HS-5 (cell line): ENCODE results near the gene SDCCAG8.
"Not testable (repeated sequence)": the region's sequence is repeated elsewhere in the genome, so short reads cannot be mapped to it uniquely, and the experiment has no call there.

Experiments used
- DNase-seq: peaks from one replicate; pipeline ENCODE4 v3.0.0-alpha.2; 2012; ENCODE audit warnings: low read depth

SDCCAG8 gene

DNA sequence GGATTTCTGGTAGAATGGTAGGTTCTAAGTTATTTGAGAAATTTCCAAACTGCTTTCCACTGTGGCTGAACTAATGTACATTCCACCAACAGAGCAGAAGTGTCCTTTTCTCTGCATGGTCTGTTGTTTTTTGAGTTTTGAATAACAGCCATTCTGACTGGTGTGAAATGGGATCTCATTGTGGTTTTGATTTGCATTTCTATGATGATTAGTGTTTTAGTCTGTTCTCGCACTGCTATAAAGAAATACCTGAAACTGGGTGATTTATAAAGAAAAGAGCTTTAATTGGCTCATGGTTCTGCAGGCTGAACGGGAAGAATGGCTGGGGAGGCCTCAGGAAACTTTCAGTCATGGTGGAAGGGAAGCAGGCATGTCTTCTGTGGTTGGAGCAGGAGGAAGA lies 80.3 kb downstream of the SDCCAG8 start:
- DNase-seq: no peak

DNA sequence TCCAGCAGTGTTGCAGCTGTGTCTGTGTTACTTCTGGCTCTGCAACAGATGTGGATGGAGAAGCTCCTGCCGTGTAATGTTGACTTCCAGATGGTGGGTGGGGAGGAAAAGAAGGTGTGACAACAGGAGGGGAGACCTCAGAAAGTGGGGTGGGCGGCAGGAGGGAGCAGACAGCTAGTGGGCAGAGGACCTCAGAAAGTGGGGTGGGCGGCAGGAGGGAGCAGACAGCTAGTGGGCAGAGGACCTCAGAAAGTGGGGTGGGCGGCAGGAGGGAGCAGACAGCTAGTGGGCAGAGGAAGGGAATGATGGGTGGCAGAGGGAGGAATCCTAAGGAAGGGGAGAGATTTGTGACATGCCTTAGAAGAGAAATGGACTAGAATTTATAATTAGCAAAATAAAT lies 83.0 kb downstream of the SDCCAG8 start:
- not testable (repeated sequence) for DNase-seq

DNA sequence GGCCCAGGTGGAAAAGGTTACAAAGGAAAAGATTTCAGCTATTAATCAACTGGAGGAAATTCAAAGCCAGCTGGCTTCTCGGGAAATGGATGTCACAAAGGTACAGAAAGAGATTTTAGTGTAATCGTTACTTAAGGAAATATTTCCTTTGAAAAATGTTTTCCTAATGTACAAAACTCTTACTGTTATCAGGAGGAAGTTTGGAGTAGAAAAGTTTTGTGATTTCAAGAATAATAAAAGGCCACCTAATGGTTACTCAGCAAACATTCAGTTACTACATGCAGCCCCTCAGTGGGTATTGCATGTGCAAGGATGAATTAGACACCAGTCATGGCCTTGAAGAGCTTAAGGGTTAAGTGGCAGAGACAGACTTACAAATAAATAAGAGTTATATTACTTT lies 85.2 kb downstream of the SDCCAG8 start:
- no peak for DNase-seq

DNA sequence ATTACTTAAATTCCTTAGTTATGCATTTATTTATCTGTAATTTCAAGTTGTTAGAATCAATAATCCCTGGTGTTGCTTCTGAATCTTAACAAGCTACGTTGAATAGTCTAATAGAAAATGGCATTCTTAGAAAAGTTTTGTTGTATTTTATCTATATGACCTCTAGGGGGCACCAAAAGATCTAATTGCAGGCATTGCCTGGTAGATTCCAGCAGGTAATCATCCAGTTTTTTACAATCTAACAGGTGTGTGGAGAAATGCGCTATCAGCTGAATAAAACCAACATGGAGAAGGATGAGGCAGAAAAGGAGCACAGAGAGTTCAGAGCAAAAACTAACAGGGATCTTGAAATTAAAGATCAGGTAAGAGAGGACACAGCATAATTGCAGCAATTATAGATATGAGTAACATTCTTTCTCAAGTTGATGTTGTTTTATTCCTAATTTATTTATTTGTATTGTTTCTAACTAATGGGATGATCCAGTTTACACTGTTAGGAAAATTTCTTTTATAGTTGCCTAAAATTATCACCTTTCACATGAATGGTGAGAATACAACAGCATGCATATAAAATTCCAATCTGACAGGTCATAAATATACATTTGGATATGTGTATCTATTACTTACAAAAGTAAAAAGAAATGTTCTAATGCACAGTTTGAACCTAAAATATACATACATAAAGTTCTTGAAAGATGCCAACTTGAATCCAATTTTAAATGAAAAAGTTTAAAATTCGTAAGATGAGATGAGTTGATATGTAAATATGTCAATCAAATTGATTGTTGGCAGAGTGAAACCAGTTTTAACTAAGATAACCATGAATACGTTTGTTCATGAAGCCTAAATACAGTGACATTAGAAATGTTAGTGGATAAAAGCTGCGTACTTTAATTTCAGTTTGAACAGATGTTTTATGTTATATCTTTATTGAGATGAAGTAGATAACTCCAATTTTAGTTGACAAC lies 88.4 kb downstream of the SDCCAG8 start:
- peak; percentile 30 for DNase-seq

DNA sequence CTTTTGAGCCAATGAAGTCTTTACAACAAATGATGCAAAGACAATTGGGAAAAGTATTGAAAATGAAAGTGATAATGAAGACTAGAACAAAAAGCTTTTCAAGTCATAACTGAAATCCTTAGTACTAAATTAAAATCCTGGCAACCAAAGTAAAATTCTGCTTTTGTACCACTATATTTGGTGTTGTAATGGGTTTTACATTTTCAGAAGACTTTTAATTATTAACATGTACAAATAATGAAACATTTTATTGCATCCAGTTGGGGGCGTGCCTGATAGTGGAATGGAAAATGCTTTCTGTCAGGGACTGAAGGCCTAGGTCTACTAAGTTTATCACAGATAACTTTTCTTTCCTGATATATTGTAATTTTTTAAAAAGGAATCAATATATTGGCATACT lies 89.4 kb downstream of the SDCCAG8 start:
- no peak for DNase-seq

DNA sequence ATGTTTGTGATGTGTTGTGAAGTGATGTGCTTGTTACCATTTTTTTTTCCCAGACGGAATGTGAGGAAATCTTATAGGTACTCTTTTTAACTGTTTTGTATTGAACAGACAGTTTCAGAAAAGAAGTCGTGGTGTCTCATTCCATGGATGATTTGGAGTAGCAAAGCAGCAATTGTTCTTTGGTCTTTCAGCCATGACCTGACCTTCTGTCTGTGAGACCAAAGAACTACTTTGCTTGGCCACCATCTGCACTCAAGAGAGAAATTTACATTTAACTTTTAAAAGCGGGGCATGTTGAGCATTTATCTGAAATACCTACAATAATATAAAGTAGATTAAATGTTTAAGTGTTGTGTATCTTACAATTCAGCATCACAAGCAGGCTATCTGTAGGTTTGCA lies 90.2 kb downstream of the SDCCAG8 start:
- DNase-seq: no peak

DNA sequence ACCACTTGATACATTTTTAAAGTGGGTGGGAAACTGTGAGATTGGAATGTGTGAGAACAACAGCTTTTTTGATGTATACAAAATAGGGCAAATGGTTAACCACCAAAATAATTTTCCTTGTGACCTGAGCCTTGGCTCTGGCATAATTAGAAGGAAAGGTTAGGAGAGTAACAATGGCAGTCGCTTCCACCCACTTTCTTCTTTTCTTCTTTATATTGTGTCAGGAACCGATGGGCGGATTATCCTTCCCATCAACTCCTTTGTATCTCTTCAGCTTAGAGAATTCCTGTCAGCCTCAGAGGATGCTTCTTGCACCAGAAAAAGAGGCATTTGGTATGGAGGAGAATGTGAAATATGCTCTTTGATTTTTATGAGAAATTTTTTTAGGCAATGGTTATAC lies 90.6 kb downstream of the SDCCAG8 start:
- DNase-seq: no peak

DNA sequence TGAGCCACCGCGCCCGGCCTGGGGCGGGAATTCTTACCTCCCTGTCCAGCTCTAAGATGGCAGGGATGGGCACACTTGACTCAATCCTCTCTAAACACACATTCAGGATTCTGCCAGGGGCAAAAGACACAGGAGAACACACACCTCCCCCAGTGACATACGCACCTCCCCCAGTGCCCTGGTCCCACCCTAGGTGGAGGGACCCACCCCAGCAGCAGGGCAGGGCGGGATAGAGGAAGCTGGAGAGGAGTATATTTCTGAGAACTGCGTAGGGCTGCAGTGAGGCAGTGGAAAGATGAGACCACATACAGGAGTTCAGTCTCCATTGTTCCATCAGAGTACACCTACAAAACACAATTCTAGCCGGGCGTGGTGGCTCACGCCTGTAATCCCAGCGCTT lies 92.5 kb downstream of the SDCCAG8 start:
- no peak for DNase-seq

DNA sequence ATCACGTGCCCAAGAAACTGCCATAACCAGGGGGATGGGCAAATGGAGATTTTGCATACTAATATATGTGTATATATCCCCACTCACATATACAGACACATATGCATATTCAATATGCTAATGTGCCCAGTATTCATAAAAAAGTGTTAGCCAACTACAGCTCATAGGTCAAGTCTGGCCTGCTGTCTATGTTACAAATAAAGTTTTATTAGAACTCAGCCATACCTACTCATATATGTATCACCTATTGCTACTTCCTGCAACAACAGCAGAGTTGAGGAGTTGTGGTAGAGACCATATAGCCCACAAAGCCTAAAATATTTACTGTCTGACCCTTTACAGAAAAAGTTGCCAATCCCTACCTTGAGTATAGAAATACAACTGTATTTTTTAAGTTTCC lies 93.3 kb downstream of the SDCCAG8 start:
- DNase-seq: no peak

DNA sequence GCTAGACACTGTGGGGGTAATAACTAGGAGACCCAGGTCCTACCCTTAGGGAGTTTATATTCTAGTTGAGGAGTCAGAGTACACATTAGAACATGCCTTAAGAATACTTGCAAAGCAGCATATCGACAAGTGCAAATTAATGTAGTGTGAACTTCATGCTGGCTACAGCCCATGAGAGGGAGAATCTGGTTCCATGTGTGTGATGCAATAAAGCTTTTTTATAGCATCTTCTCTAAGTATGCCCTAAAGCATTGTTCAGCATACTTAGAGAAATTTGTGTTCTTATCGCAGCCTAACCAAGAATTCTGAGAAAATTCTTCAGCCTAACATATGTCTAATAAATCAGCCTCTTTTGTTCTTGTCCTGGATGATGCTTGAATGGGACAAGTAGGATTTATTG lies 95.5 kb downstream of the SDCCAG8 start:
- no peak for DNase-seq

DNA sequence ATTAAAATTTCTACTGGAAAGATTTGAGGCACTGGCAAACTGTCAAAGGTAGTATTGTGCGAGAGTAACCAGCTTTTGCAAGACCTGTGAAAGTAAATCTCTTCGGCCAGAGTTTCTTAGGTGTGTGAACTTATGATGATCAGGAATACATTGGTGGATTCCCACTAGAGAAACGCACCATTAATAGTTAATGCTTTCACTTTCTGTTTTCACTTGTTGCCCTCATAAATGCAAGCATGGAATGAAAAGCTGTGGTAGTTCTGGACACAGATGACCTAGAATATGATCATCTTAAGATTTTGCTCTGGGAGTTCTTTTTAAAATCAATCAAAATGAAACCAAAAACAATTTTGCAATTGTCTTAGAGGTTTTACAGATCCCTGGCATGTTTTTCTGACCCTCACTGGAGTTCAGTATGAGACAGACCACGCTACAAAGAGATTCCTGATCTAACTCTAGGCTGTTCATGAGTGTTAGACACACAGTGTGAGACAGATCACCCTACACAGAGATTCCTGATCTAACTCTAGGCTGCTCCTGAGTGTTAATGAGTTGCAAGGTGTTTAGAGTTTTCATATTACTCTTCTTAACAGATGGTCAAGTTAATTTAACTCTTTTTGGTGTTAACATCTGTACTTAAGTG lies 98.8 kb downstream of the SDCCAG8 start:
- no peak for DNase-seq

DNA sequence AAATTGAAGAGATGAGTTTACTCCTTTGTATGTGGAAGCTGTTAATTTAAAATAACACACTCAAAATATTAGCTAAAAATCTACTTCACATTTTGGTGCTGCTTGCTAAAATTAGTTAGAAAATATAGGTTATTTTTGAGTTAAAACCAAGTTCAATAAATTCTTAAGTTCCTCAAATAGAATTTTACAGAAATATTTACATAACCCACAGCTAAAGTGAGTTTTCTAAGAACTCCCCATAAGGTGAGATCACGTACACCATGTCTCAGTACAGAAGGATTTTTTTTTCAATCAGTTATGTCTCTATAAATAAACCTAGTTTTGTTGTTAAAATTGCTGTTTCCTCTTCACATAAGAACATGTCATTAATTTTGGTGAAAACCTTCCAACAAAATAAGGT lies 108.0 kb downstream of the SDCCAG8 start:
- no peak for DNase-seq

DNA sequence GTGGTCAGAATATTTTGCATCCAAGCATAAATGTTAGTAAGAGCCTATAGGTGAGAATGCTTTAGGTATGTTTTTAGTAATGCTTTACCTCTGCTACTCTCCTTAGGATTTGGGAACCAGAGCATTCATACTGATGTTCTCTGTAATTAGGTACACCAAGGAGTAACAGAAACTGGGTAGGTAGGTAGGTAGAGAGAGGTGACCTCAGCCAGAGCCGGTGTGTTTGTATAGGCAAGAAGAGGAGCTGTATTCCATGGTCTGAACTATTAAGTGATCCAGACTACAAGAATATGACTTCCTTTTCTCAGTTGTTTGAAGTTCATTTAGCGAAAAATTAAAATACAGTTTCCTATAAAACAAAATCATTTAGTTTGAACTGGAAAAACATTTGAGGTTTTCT lies 108.5 kb downstream of the SDCCAG8 start:
- no peak for DNase-seq

DNA sequence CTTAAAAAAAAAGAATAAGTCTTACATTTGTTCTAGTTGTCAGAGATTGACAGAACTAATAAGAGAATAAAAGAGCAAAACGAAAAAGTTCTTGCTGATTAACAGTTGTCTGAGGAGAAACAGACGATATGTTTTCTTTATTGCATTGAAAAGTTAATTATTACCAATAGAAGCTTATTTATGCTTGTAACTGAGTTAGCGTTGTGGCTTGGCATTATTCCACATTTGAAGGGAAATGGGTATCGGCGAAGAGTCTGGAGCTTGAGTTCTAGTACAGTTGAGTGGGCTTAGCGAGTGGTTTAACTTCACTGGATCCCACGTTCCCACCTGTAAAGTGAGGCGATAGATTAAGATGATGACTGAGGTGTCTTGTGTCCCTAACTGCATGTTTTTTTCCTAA lies 109.0 kb downstream of the SDCCAG8 start:
- DNase-seq: no peak

DNA sequence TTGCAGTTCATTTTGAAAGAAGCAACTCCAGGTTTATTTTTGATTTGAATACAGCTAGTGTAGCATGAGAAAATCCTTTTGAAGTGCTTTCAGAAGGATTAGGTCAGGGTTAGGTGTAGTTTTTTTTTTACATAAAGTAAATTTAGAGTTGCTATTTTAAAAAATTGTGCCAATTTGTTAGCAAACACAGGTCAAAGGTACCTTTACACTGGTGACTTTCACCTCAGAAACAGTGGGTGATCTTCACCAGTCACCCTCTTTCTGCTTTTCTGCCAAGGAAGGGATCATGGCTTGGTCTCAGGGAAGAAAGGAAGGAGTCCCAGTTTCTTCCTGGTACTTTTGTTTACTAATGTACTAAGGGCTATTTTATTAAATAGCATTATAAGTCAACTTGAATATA lies 111.5 kb downstream of the SDCCAG8 start:
- DNase-seq: no peak

DNA sequence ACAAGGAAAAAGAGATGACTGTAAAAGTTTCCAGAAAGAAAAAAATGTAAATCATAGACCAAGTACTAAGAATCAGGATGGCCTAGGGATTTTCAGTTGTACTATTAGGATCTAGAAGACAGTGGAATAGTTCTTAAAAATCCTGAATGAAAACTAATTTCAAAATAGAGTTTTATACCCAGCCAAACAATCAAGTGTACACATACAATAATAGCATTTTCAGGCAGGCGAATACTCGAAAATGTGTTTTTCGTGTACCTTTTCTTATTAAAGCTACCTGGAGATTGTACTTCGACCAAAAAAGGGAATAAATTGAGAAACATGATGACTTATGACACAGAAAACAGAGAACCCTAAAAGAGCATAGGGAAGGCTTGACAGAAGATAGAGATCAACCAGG lies 118.6 kb downstream of the SDCCAG8 start:
- no peak for DNase-seq

DNA sequence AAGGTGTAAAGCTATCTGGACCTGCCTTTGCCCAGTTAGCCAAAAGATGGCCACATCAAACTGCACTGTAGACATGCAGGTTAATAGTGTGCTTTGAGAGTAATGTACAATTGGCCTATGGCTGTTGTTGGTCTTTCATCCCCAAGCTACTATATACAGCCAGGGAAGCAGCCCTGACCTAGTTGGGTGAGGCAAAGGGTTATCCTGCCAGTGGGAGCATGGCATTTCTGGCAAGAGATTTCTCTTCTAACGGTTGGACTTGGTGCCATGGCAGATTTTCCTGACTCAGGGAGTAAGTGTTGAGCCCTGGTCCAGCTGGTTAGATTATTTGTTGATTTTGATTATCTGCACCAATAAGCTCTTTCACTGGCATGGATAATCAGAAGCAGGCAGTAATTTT lies 119.8 kb downstream of the SDCCAG8 start:
- DNase-seq: no peak

DNA sequence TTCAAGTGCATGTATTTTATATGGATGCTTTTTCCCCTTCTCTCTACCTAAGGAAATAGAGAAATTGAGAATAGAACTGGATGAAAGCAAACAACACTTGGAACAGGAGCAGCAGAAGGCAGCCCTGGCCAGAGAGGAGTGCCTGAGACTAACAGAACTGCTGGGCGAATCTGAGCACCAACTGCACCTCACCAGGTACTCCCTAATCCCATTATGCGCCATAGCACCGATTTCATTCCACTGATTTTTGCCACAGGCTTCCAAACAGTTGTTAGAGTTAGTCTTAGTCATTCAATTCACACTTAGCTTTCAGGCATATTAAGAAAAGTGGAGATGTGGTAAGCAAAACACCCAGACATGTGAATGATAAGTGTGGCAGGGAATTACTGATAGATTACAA lies 122.8 kb downstream of the SDCCAG8 start:
- no peak for DNase-seq

DNA sequence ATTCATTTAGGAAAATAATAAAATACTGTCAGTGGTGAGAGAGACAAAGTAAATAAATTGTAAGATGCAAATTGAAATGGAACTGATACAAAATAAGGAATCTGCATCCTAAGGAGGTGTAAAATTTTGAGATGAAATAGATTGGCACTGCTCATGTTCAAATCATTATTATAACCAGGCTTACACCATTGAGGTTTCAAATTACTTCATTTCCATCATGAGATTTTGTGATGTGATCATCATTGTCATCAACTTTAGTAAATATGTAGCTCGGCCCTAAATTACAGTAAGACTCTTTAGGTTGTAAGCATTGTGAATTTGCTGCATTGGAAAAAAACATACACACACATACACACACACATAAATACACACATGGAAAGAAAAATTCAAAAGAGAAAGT lies 123.4 kb downstream of the SDCCAG8 start:
- no peak for DNase-seq

DNA sequence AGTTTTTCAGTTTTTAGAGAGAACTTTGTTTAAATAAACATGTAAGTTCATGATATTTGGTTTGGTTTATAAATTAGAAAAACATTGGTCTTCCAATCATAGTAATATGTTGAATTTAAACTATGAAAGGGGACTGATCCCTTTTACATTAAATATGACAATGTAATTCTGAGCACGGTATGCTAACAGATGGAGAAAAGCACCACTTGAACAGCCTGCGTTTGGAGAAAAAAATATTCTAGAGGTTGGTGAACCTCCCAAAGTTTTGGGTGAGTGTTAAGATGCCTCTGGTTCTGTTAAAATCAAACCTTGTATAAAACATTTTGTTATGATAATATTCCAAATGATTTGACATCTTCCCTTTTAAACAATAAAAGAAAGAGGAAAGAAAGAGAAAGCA lies 123.9 kb downstream of the SDCCAG8 start:
- no peak for DNase-seq

DNA sequence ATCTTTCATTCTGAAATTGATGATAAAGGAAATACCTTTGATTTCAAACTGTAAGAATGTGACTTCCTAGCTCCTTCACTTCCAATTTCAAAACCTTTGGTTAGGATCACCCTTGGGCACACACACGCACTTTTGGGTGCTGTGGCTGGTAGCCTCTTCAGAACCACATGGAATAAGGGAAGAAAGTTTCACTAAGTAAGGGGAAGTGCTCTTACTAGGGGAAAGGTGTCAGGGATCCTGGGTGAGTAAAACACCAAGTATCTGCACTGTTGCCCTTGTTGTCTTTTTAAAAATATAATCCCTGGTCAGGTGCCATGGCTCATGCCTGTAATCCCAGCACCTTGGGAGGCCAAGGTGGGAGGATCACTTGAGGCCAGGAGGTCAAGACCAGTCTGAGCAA lies 132.4 kb downstream of the SDCCAG8 start:
- DNase-seq: no peak

DNA sequence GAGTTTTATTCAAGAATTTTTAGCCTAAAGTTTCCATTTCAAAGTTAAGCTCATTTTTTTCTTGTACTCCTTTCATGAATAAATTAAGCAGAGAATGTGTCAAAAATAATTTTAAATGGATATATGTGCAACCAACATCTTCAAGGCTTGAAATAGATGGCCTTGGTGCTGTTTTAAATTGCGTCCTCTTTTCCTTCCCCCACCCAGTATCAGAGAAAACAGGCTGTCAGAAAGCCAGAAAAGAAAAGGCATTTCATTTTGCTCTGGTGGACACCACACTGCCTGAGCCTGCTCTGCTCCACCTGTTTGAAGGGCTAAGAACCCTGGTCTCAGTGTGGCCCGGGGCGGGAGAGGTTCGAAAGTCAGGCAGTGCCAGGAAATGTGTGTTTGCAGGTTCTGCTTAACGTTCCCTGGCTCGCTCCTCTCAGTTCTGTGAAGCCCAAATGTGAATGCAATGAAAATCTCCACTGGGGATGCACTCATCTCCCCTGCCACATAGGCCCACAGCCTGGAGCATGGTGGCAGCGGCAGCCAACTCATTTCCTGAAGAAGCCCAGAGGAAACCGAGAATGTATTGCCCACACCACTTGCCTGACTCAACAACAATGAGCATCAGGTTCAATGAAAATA lies 134.4 kb downstream of the SDCCAG8 start:
- no peak for DNase-seq

DNA sequence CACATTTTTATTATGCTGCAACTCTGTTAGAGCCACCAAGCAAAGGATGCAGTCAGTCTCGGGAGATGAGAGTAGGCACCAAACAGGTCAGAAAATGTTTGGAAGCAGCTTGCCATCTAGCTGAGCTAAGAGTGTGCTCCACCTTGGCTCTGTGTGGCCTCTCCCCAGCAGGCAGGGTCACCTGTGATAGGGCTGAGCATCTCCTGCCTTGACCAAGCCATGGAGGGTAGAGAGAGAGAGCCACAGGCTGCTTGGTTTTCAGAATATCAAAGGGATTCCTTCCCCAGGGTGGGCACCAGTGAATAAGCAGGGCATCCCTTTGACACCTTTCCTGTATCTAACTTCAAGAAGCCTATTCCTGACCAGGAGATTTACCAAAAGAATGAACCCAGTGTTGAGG lies 135.5 kb downstream of the SDCCAG8 start:
- no peak for DNase-seq
